ENCODE data around the gene RAD23A. TPM values are rescaled to one million over a fixed set of nuclear protein-coding genes. Genes with fewer than 3 reads are reported as not detected.

The RAD23A gene
- total and polyA plus RNA-seq, 2 donors (not counting 3 experiments of a cell fraction or from before 2014, with no cell fraction given): 66.9 to 102 TPM

DNA sequence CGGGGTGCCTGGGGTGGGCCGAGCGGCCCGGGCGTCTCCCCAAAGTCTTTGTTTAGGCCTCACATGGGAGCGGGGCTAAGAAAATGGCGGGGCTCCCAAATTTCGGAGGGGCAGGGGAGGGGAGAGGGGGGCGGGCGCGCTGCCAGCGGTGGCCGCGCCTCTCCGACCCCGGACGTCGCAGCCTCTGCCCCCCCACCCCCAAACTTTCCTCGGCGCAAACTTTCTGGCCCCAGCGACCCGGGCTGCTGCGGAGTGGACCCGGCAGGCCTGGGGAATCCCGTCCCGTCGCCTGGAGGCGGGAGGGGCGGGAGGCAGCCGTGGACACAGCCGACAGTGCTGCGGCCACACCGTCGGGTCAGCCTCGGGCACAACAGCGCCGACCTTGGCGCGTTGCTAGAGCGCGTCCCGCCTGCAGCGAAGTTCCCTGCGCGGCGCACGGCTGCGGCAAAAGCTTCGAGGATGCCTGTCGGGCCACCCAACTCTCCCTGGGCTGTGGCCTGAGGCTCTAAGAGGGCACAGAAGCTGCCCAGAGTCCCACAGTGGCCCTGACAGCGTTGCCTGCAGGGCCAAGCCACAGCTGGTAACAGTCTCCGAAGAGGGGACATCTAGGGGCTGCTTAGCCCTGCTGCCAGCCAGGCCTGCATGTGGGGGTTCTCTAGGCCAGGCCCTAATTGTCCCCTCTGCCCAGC lies 50.9 kb downstream of the RAD23A start:
- Histone ChIP-seq H4K20me1 (replicated peaks; ENCODE audit: control insufficient read depth, extremely low read depth, insufficient read depth, low read length) (no peaks in the 10 kb centered on the region), H3K9ac (replicated peaks; ENCODE audit: extremely low read depth, insufficient read depth, low read length) (no peak overlapping the region), H3K9me1 (replicated peaks; ENCODE audit: control insufficient read depth, extremely low read depth, insufficient read depth, low read length) (no peaks in the 10 kb centered on the region), H3K36me3 (ENCODE audit: control insufficient read depth in 2 of 2, extremely low read depth in 1 of 2, insufficient read depth in 2 of 2, low read length in 2 of 2) (peaks cover 0 to 3% of the 10 kb centered on the region in 2 experiments), H3K27ac (ENCODE audit: insufficient read depth, low read depth, low read length) (no peak overlapping the region), H3K4me3 (replicated peaks in 1 of 3; ENCODE audit: insufficient read depth in 1 of 3, low read depth in 1 of 3, low read length in 3 of 3) (peak overlapping the region; percentile 2 to 85 (median 36)), H3K9me3 (replicated peaks; ENCODE audit: control insufficient read depth, insufficient read depth, low read length) (no peaks in the 10 kb centered on the region), H2AFZ (ENCODE audit: low read depth, low read length) (peak overlapping the region; percentile 47), H3K4me2 (ENCODE audit: insufficient read depth, low read length) (peak overlapping the region; percentile 18), H3K27me3 (ENCODE audit: control insufficient read depth in 2 of 2, insufficient read depth in 2 of 2, low read length in 2 of 2) (no peaks in the 10 kb centered on the region), H3K4me1 (ENCODE audit: control insufficient read depth, extremely low read depth, insufficient read depth, low read length) (peaks cover 5% of the 10 kb centered on the region), H3K79me2 (ENCODE audit: control insufficient read depth, insufficient read depth, low read length) (no peaks in the 10 kb centered on the region)
- intact Hi-C loops (cut with micrococcal nuclease) (loop anchor here (1.0 to 2.0 kb wide), 2 partner anchors 16 to 65 kb away; no protein-coding TSS in a partner anchor), dilution Hi-C loops (cut with MboI; ENCODE audit: extremely low pct_ligation_motif_present, low sequenced_read_pairs) (no loop called here)
- peak; percentile 18 for FAIRE-seq
- CTCF ChIA-PET: interaction anchor here (0.8 to 3.7 kb wide), 4 partner anchors 33 to 98 kb away, joined by 3 to 24 read pairs (median 4); no protein-coding TSS in a partner anchor
- TF ChIP-seq EZH2 (IDR thresholded peaks at IDR 0.05; ENCODE audit: borderline replicate concordance, low read depth, low read length, severe bottlenecking) (no peak), GATA2 (IDR thresholded peaks at IDR 0.05; ENCODE audit: insufficient read depth, insufficient read length, low read depth, low read length) (no peak), POLR2AphosphoS5 (IDR thresholded peaks at IDR 0.05; ENCODE audit: insufficient read depth, low read depth, low read length) (no peak), FOS (IDR thresholded peaks at IDR 0.05; ENCODE audit: borderline replicate concordance, insufficient read depth, low read length) (no peak), POLR2A (IDR thresholded peaks at IDR 0.05; ENCODE audit: low read depth, low read length) (no peak)
- TF ChIP-seq, protein P1, sequence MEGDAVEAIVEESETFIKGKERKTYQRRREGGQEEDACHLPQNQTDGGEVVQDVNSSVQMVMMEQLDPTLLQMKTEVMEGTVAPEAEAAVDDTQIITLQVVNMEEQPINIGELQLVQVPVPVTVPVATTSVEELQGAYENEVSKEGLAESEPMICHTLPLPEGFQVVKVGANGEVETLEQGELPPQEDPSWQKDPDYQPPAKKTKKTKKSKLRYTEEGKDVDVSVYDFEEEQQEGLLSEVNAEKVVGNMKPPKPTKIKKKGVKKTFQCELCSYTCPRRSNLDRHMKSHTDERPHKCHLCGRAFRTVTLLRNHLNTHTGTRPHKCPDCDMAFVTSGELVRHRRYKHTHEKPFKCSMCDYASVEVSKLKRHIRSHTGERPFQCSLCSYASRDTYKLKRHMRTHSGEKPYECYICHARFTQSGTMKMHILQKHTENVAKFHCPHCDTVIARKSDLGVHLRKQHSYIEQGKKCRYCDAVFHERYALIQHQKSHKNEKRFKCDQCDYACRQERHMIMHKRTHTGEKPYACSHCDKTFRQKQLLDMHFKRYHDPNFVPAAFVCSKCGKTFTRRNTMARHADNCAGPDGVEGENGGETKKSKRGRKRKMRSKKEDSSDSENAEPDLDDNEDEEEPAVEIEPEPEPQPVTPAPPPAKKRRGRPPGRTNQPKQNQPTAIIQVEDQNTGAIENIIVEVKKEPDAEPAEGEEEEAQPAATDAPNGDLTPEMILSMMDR (IDR thresholded peaks at IDR 0.05; ENCODE audit: extremely low read depth in 1 of 2, insufficient read depth in 1 of 2, low read depth in 1 of 2, low read length in 2 of 2): no peak
- POLR2A ChIA-PET: no interaction called here
- BruUV-seq (replicated peaks): no TSS peak
- DNase-seq (ENCODE audit: low read depth, low spot score): peak; percentile 23
